ENCODE measurements around the gene RBM38. TPM values are rescaled to one million over a fixed set of nuclear protein-coding genes. Genes with fewer than 3 reads are reported as not detected.

RBM38 gene
- total and polyA plus RNA-seq, 9 of the 15 experiments (the other 6 are each of a cell fraction or from before 2014, with no cell fraction given): 0.28 to 82.4 (median 33.2) TPM

DNA sequence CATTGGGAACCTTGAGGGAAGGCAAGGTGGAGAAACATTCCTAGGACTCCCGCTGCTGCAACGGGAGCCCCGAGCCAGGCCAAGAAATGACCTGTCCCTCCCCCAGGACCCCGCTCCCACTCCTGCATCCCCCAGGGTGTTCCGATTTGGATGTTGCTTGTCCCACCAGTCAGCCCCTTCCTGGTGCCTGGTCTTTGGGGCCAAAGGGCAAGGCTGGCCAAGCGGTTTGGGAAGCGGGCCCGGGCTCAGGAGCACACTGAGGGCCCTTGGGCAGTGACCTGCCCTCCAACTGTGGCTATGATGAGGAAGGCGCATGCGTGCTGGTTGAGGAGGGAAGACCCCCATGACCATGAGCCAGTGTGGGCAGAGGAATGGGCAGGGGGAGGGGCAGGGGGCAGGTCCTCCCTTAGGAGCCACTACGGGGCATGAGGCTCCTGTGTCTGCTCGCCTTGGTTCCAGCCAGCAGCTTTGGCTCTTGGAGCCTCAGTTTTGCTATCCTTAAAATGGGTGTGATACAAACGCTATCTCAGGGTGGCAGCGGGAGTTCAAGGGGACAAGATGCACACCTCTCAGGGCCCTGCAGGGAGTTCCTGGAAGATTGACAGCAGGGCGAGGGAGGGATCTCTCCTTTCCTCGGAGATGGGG is 50.4 kb downstream of the RBM38 start (continued):
- TF ChIP-seq, protein P1, sequence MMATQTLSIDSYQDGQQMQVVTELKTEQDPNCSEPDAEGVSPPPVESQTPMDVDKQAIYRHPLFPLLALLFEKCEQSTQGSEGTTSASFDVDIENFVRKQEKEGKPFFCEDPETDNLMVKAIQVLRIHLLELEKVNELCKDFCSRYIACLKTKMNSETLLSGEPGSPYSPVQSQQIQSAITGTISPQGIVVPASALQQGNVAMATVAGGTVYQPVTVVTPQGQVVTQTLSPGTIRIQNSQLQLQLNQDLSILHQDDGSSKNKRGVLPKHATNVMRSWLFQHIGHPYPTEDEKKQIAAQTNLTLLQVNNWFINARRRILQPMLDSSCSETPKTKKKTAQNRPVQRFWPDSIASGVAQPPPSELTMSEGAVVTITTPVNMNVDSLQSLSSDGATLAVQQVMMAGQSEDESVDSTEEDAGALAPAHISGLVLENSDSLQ (IDR thresholded peaks at IDR 0.05): peak; percentile 45; the same call in 1 of the 2 replicates
- TF ChIP-seq, protein P2, sequence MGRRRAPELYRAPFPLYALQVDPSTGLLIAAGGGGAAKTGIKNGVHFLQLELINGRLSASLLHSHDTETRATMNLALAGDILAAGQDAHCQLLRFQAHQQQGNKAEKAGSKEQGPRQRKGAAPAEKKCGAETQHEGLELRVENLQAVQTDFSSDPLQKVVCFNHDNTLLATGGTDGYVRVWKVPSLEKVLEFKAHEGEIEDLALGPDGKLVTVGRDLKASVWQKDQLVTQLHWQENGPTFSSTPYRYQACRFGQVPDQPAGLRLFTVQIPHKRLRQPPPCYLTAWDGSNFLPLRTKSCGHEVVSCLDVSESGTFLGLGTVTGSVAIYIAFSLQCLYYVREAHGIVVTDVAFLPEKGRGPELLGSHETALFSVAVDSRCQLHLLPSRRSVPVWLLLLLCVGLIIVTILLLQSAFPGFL (CRISPR knock-in tag; IDR thresholded peaks at IDR 0.05): no peak
- TF ChIP-seq, protein P3, sequence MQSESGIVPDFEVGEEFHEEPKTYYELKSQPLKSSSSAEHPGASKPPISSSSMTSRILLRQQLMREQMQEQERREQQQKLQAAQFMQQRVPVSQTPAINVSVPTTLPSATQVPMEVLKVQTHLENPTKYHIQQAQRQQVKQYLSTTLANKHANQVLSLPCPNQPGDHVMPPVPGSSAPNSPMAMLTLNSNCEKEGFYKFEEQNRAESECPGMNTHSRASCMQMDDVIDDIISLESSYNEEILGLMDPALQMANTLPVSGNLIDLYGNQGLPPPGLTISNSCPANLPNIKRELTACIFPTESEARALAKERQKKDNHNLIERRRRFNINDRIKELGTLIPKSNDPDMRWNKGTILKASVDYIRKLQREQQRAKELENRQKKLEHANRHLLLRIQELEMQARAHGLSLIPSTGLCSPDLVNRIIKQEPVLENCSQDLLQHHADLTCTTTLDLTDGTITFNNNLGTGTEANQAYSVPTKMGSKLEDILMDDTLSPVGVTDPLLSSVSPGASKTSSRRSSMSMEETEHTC (IDR thresholded peaks at IDR 0.05): no peak
- no peak for TF ChIP-seq FOXO4 (CRISPR knock-in tag; IDR thresholded peaks at IDR 0.05)
- no peak for TF ChIP-seq HDAC8 (tag; IDR thresholded peaks at IDR 0.05)
- TF ChIP-seq CBX3 (IDR thresholded peaks at IDR 0.05; ENCODE audit: borderline replicate concordance in 1 of 2, low read length in 2 of 2): peak in 1 of 2 experiments; percentile 35; a peak in 1 of 3 replicates
- no peak for TF ChIP-seq POLR2AphosphoS5 (IDR thresholded peaks at IDR 0.05; ENCODE audit: control insufficient read depth, insufficient read depth, low read depth, low read length)
- TF ChIP-seq KAT7 (CRISPR knock-in tag; IDR thresholded peaks at IDR 0.05; ENCODE audit: borderline replicate concordance): no peak
- no peak for TF ChIP-seq ARID1B (IDR thresholded peaks at IDR 0.05)
- TF ChIP-seq YY1 (IDR thresholded peaks at IDR 0.05; ENCODE audit: borderline replicate concordance in 1 of 3, control insufficient read depth in 1 of 3, extremely low read depth in 1 of 3, insufficient read depth in 3 of 3, insufficient read length in 1 of 3, insufficient replicate concordance in 2 of 3, low read depth in 1 of 3, low read length in 2 of 3): no peak
- TF ChIP-seq, protein P4, sequence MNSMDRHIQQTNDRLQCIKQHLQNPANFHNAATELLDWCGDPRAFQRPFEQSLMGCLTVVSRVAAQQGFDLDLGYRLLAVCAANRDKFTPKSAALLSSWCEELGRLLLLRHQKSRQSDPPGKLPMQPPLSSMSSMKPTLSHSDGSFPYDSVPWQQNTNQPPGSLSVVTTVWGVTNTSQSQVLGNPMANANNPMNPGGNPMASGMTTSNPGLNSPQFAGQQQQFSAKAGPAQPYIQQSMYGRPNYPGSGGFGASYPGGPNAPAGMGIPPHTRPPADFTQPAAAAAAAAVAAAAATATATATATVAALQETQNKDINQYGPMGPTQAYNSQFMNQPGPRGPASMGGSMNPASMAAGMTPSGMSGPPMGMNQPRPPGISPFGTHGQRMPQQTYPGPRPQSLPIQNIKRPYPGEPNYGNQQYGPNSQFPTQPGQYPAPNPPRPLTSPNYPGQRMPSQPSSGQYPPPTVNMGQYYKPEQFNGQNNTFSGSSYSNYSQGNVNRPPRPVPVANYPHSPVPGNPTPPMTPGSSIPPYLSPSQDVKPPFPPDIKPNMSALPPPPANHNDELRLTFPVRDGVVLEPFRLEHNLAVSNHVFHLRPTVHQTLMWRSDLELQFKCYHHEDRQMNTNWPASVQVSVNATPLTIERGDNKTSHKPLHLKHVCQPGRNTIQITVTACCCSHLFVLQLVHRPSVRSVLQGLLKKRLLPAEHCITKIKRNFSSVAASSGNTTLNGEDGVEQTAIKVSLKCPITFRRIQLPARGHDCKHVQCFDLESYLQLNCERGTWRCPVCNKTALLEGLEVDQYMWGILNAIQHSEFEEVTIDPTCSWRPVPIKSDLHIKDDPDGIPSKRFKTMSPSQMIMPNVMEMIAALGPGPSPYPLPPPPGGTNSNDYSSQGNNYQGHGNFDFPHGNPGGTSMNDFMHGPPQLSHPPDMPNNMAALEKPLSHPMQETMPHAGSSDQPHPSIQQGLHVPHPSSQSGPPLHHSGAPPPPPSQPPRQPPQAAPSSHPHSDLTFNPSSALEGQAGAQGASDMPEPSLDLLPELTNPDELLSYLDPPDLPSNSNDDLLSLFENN (IDR thresholded peaks at IDR 0.05; ENCODE audit: low read depth in 2 of 2, low read length in 2 of 2): no peak
- no peak for TF ChIP-seq ZNF140 (CRISPR knock-in tag; IDR thresholded peaks at IDR 0.05)
- no peak for TF ChIP-seq FIP1L1 (IDR thresholded peaks at IDR 0.05; ENCODE audit: low read depth, low read length, poor library complexity, severe bottlenecking)
